Activated T-cell treated with anti-CD3 and anti-CD28 coated beads, Interleukin-2, amount 50 U/mL, for 24 hours (primary cell): ENCODE results near the gene CHRM4.
A peak's percentile ranks its signal among the peaks of the same experiment; 100 is the strongest.

Experiments used
- DNase-seq: peaks from one replicate; pipeline ENCODE4 v3.0.0-alpha.2; 2020
- H3K27ac Mint-ChIP-seq: 2 replicates; pipeline ENCODE4 v1.8.0; 2020; ENCODE audit warnings: mild to moderate bottlenecking, mixed read lengths
- H3K27me3 Mint-ChIP-seq: 2 replicates; pipeline ENCODE4 v1.8.0; 2020; ENCODE audit warnings: mixed read lengths
- H3K36me3 Mint-ChIP-seq: 2 replicates; pipeline ENCODE4 v1.8.0; 2020; ENCODE audit warnings: low read depth, mixed read lengths
- H3K4me1 Mint-ChIP-seq: 2 replicates; pipeline ENCODE4 v1.8.0; 2020; ENCODE audit warnings: low read depth, mixed read lengths
- H3K4me3 Mint-ChIP-seq: 2 replicates; pipeline ENCODE4 v1.8.0; 2020; ENCODE audit warnings: mild to moderate bottlenecking, moderate library complexity, mixed read lengths
- H3K9me3 Mint-ChIP-seq: 2 replicates; pipeline ENCODE4 v1.8.0; 2020; ENCODE audit warnings: mixed read lengths

Gene CHRM4

DNA sequence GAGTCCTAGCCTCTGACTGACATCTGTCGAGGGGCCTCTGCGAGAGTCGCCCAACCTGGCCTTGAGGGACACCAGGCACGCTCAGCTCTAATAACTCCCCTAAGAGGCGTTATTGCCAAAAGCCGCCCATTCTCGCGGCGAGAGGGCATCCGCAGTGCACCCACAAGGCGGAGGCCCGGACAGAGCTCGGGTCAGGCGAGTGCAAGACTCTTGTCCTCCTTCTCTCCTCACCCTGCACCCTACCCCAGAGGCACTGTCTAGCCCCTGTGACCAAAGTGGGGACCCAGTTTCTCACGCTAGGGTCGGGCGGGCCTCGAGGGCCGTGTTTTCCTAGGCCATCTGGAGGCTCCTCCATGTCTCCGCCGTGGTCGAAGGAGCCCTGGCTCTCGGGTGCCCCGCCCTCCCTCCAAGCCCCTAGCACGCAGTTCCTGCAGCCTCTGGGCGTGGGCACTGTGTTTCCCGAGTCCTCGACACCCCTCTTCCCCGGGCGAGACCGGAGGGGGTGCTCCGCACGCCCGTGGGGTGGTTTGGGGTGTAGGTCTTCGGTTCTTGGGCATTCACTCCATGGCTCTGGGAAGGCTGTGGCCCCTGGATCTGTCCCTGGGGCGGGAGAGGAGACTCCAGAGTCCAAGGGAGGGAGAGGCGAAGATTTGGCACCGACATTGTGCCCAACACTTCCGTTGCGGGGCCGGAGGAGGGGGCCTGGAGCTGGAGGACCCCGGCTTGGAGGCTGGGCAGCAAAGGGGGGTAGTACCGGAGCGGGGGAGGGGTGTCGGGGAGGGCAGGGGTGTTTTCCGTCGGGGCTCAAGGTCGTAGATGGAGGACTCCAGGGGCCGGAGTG lies 1.0 kb downstream of the CHRM4 start:
- Mint-ChIP-seq H3K4me1 (peaks cover 37% of the 10 kb centered on the region), H3K9me3 (no peaks in the 10 kb centered on the region), H3K36me3 (no peaks in the 10 kb centered on the region), H3K27me3 (peaks cover 70% of the 10 kb centered on the region), H3K4me3 (peak overlapping the region; percentile 43), H3K27ac (no peak overlapping the region)
- peak; percentile 48 for DNase-seq

DNA sequence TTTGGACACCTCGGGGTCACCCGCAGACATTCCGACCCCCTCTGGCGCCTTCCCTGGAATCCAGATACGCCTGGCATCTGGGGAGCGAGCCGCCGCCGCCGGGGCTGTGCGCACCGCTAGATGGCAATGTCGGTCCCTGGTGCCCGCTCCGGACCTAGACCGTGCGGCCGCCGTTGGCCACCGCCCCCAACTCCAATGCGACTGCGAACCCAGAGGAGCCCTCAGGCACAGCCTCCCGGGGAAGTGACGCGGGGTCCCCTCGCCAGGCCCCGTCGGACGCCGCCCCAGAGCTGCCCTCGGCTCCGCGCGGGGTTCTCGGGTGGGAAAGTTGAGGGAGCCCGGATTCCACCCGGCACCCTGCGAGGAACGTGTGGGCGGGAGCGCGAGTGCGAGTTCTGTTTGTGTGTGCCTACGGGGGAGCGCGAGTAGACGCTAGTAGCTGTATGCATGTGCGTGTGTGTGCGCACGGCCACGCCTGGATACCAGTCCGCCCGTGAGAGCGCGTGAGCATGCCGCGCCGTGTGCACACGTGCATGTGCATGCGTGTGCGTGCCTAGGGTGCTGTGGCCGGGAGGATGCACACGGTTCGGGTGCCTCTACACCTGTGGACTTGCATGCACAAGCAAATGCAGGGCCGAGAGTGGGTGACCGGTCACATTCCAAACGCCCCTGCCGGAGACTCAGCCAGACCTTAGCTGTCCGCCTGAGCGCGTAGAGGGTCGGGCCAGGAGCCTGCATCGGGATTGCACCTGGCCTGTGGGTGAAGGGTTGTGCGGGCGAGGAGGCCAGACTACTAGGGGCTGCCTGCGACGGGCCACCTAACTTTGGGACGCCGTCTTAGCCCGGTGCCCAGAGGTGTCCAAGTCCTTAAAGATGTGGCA lies 1.9 kb downstream of the CHRM4 start:
- Mint-ChIP-seq H3K9me3 (no peaks in the 10 kb centered on the region), H3K36me3 (no peaks in the 10 kb centered on the region), H3K27me3 (peaks cover 78% of the 10 kb centered on the region), H3K27ac (no peak overlapping the region), H3K4me1 (peaks cover 37% of the 10 kb centered on the region), H3K4me3 (peak overlapping the region; percentile 60)
- DNase-seq: peak; percentile 75

DNA sequence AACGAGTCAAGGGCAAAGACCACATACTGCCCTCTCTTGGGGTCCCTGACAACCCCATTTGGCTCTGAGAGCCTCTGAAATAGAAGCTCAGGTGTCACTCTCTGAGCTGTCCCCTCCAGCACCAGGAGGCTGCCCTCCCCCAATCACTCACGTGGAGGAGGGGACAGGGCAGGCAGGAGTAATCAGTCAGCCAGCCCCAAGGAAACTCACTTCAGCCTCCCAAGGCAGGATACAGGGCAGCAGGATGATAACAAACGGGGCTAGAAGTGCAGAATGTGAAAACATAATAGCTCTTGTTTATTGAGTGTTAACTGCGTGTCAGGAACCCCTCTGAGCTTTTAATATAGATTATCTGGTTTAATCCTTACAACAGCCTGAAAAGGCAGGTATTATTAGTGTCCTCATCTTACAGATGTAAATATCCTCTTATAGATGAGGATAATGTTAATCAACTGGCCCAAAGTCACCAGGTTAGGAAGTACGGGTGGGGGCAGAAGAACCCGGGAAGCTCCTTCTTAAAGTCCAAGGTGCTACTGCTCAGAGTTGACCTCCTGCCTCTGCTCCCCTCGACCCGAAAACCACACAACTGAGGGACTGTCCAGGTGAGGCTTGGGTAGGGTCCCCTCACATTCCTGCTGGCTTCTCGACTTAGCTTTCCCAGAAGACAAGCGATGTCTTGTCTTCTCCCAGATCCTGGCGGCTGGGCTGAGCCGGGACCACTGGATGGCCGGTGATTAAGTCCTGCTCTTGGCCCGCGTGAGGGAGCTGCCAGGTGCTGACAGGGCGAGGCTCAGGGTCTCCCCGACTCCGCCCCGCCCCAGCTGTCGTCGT lies 2.7 kb downstream of the CHRM4 start:
- no peak for DNase-seq
- Mint-ChIP-seq H3K4me3 (no peak overlapping the region), H3K27me3 (peaks cover 79% of the 10 kb centered on the region), H3K27ac (no peak overlapping the region), H3K9me3 (no peaks in the 10 kb centered on the region), H3K36me3 (no peaks in the 10 kb centered on the region), H3K4me1 (peaks cover 37% of the 10 kb centered on the region)

DNA sequence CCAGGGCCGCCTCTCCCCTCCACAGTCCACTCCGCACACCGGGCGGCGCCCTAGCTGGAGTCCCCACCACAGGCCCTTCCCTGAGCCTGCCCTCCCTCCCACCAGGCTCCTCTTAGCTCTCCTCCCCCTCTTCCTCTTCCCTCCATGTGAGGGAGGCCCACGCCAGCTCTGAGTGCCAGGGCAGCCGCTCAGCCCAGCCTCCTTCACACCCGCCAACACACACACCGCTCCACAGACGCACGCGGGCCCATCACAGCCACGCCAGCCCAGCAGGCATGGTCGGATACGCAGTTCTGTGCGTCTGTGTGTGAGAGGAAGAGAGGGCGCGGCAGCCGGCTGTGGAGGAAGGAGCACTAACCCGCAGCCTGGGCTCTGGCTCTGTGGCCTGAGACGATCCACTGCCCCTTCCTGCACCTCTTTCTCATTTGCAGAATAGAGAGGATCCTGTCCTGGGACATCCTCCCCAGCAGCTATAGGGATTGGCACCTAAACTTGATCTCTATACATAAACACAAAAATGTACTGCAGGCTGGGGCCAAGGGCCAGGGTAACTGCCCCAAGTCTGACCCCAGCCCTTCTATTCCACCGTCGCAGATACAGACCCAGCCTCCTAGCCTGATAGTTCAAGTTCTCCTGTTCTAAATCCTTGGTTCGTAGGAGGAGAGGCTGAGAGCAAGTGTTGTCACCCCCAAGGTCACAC lies 3.5 kb downstream of the CHRM4 start:
- no peak overlapping the region for H3K4me3 Mint-ChIP-seq
- H3K36me3 Mint-ChIP-seq: no peaks in the 10 kb centered on the region
- peaks cover 80% of the 10 kb centered on the region for H3K27me3 Mint-ChIP-seq
- H3K4me1 Mint-ChIP-seq: peaks cover 34% of the 10 kb centered on the region
- peak; percentile 39 for DNase-seq
- H3K27ac Mint-ChIP-seq: peak overlapping the region; percentile 54
- no peaks in the 10 kb centered on the region for H3K9me3 Mint-ChIP-seq

DNA sequence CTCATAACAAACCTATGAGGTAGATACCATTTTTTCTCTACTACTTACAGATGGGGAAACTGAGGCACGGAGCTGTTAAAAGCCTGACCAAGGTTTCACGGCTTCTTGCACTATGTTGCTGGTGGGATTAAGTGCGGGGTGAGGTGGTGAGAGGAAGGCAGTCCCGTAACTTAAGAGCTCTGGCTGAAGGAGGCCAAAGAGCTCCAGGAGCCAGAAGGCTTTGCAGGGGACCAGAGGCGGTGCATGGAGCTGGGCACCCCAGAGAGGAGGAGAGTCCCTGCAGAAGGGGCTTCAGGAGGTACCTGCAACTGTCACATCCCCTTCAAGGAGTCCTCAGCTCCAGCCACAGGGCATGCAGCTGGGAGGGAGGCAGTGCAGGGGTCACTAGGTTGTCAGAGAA lies 4.1 kb downstream of the CHRM4 start:
- DNase-seq: no peak
- no peak overlapping the region for H3K27ac Mint-ChIP-seq
- no peaks in the 10 kb centered on the region for H3K9me3 Mint-ChIP-seq
- no peaks in the 10 kb centered on the region for H3K36me3 Mint-ChIP-seq
- H3K4me1 Mint-ChIP-seq: peaks cover 28% of the 10 kb centered on the region
- H3K4me3 Mint-ChIP-seq: no peak overlapping the region
- H3K27me3 Mint-ChIP-seq: peaks cover 79% of the 10 kb centered on the region

DNA sequence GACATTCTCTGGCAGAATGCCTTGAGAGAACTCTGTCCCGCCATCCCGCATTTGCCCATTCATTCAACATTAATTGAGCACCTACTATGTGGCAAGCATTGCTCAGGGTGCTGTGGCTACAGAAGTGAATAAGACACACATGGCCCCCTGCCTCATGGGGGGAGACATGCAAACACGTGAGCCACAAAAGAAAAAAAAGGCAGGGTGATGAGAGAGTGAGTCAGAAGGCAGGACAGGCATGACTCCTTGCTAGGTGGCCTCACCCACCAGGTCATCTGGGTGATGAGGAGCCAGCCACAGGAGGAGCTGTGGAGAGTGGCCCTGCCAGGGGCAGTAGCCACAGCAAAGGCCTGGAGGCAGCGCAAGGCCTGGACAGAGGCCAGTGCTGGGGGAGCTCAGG lies 4.9 kb downstream of the CHRM4 start:
- peaks cover 33% of the 10 kb centered on the region for H3K4me1 Mint-ChIP-seq
- DNase-seq: no peak
- H3K27ac Mint-ChIP-seq: no peak overlapping the region
- H3K36me3 Mint-ChIP-seq: no peaks in the 10 kb centered on the region
- no peaks in the 10 kb centered on the region for H3K9me3 Mint-ChIP-seq
- H3K27me3 Mint-ChIP-seq: peaks cover 85% of the 10 kb centered on the region
- H3K4me3 Mint-ChIP-seq: no peak overlapping the region

DNA sequence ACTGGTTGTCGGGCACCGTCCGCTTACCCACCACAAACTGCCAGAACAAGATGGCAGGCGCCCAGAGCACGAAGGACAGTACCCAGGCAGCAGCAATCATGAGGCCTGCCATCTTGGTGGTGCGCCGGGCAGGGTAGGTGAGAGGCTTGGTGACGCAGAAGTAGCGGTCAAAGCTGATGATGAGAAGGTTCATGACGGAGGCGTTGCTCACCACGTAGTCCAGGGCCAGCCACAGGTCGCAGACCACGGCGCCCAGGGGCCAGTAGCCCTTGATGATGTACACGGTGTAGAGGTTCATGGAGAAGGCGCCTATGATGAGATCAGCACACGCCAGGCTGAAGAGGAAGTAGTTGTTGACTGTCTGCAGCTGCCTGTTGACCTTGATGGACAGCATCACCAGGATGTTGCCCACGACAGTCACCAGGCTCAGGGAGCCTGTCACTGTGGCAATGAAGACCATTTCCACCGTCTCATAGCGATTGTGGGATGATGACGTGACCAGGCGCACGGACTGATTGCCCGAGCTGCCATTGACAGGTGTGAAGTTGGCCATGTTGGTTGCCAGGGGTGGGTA lies 5.5 kb downstream of the CHRM4 start:
- Mint-ChIP-seq H3K27ac (no peak overlapping the region), H3K27me3 (peaks cover 85% of the 10 kb centered on the region), H3K9me3 (no peaks in the 10 kb centered on the region), H3K4me3 (no peak overlapping the region), H3K36me3 (no peaks in the 10 kb centered on the region), H3K4me1 (peaks cover 33% of the 10 kb centered on the region)
- no peak for DNase-seq

DNA sequence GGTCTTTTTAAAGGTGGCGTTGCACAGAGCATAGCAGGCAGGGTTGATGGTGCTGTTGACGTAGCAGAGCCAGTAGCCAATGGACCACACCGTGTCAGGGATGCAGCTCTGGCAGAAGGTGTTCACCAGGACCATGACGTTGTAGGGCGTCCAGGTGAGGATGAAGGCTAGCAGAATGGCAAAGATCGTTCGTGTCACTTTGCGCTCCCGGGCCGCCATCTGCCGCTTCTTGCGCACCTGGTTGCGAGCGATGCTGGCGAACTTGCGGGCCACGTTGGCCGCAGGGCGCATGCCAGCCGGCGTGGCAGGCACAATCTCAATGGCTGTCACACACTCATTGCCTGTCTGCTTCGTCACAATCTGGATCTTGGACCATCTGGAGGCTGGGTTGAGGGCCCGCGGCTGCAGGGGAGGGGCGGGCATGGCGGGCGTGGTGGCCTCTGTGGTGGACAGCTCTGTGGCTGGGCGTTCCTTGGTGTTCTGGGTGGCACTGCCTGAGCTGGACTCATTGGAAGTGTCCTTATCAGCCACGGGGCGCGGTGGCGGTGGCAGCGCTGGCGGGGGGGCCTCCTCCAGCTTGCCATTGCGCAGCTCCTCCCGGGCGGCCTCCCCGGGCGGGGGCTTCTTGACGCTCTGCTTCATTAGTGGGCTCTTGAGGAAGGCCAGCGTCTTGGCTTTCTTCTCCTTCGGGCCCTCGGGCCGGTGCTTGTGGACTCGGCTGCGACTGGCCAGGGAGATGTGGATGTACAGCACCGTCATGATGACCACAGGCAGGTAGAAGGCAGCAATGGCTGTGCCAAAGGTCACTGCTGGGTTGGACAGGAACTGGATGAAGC lies 6.2 kb downstream of the CHRM4 start:
- Mint-ChIP-seq H3K27ac (peak overlapping the region; percentile 52), H3K36me3 (no peaks in the 10 kb centered on the region), H3K4me1 (peaks cover 29% of the 10 kb centered on the region), H3K4me3 (no peak overlapping the region), H3K9me3 (no peaks in the 10 kb centered on the region), H3K27me3 (peaks cover 79% of the 10 kb centered on the region)
- DNase-seq: no peak

DNA sequence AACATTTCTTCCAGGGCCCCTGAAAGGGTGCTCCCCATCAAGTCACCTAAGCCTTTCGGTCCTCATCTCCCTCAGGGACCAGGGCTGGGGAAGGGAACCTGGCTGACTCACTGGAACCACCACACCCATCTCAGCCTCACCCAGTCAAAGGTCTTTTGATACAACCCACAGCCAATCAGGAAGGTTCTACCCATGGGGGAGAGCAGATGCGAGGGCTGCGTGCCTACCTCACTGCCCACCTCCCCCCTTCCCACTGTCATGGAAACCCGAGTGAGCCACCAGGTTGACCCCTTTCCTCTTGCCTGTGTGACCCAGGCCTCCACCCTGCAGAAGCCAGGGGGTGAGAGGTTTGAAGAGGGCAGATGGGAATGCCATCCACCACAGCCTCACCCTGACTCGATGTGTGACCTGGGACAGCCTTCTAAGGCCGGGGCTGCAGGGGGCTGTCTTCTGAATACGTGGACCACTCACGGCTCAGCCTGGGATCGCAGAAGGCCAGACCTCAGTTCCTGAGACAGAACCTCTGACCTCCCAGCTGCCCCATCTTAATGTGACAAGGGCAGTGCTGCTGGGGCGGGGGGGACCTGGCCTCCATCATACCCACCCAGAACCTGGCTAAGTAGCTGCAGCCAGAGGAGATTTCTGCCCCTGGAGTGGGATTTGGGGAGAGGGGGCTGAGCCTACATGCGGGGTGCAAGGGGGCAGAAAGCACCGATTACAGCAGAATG lies 7.4 kb downstream of the CHRM4 start:
- DNase-seq: no peak
- peaks cover 27% of the 10 kb centered on the region for H3K4me1 Mint-ChIP-seq
- no peak overlapping the region for H3K27ac Mint-ChIP-seq
- peaks cover 66% of the 10 kb centered on the region for H3K27me3 Mint-ChIP-seq
- H3K4me3 Mint-ChIP-seq: no peak overlapping the region
- no peaks in the 10 kb centered on the region for H3K9me3 Mint-ChIP-seq
- H3K36me3 Mint-ChIP-seq: peaks cover 3% of the 10 kb centered on the region

DNA sequence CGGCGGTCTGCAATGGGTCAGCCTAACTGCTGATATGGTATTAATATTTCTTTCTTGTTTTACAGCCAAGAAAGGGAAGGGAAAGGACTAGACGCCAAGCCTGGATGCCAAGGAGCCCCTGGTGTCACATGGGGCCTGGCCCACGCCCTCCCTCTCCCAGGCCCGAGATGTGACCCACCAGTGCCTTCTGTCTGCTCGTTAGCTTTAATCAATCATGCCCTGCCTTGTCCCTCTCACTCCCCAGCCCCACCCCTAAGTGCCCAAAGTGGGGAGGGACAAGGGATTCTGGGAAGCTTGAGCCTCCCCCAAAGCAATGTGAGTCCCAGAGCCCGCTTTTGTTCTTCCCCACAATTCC lies 8.2 kb downstream of the CHRM4 start:
- H3K9me3 Mint-ChIP-seq: no peaks in the 10 kb centered on the region
- H3K4me1 Mint-ChIP-seq: peaks cover 24% of the 10 kb centered on the region
- H3K27ac Mint-ChIP-seq: peak overlapping the region; percentile 29
- peaks cover 10% of the 10 kb centered on the region for H3K36me3 Mint-ChIP-seq
- DNase-seq: no peak
- H3K27me3 Mint-ChIP-seq: peaks cover 58% of the 10 kb centered on the region
- no peak overlapping the region for H3K4me3 Mint-ChIP-seq

DNA sequence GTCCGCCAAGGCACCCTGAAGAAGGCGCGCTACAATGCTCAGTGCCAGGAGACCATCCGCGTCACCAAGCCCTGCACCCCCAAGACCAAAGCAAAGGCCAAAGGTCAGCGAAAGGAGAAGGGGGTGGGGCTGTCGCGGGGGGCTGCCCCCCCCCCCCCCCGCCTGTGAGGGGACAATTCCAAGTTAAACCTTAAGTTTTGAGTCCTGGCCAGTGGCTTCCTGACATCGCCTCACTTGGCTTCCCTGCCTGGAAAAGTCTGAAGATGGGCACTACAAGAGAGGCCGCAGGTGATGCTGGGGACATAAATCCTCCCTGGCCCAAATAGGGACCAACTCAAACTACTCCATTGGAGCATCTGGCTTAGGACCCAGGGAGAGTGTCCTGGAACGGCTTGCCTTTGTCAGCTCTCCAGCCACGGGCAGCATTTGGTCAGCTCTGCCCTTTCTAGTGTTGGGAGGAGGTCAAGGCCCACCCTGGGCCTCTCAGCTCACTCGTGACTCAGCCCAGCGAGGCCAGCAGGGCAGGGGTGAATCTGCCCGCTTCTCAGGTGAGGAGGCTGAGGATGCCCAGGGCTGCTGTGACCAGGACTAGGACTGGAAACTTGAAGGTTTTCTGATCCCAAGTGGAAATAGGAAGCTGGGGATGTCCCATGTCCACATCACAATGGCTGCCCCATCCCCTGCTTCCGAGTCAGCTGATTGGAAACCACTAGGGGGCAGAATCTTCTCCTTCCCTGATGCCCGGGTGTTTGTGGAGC lies 8.8 kb downstream of the CHRM4 start:
- peak; percentile 30 for DNase-seq
- Mint-ChIP-seq H3K36me3 (peaks cover 16% of the 10 kb centered on the region), H3K4me3 (no peak overlapping the region), H3K27ac (no peak overlapping the region), H3K4me1 (peaks cover 18% of the 10 kb centered on the region), H3K27me3 (peaks cover 53% of the 10 kb centered on the region), H3K9me3 (no peaks in the 10 kb centered on the region)
